HFF-Myc (cell line): ENCODE measurements around the gene ULK4.

ENCODE experiments used
- DNase-seq: peaks from one replicate; pipeline ENCODE4 v3.0.0-alpha.2; 2011; ENCODE audit warnings: low read depth; ENCODE audit errors: extremely low read depth
- H3K4me3 ChIP-seq: replicated peaks from 2 replicates; pipeline ENCODE4 v1.5.1; 2011; ENCODE audit warnings: low read depth, mild to moderate bottlenecking, control low read depth, low read length
- TF ChIP-seq, protein P1 (sequence below): IDR thresholded peaks from 2 replicates; pipeline ENCODE4 v1.5.1; 2012; ENCODE audit warnings: mild to moderate bottlenecking, low read depth, low read length, control low read depth; ENCODE audit errors: missing control alignments

Gene ULK4

GRCh38 chr3:41598402-41599126 is 363.3 kb downstream of the ULK4 start:
- TF ChIP-seq, protein P1, sequence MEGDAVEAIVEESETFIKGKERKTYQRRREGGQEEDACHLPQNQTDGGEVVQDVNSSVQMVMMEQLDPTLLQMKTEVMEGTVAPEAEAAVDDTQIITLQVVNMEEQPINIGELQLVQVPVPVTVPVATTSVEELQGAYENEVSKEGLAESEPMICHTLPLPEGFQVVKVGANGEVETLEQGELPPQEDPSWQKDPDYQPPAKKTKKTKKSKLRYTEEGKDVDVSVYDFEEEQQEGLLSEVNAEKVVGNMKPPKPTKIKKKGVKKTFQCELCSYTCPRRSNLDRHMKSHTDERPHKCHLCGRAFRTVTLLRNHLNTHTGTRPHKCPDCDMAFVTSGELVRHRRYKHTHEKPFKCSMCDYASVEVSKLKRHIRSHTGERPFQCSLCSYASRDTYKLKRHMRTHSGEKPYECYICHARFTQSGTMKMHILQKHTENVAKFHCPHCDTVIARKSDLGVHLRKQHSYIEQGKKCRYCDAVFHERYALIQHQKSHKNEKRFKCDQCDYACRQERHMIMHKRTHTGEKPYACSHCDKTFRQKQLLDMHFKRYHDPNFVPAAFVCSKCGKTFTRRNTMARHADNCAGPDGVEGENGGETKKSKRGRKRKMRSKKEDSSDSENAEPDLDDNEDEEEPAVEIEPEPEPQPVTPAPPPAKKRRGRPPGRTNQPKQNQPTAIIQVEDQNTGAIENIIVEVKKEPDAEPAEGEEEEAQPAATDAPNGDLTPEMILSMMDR = no peak
- DNase-seq = no peak

GRCh38 chr3:41593774-41594173 is 368.1 kb downstream of the ULK4 start:
- TF ChIP-seq, protein P1 = no peak
- DNase-seq = no peak
- no peak overlapping the region for H3K4me3 ChIP-seq

More at GRCh38 chr3:41598402-41599126, 363.3 kb downstream of the ULK4 start:
- no peak overlapping the region for H3K4me3 ChIP-seq

- TF ChIP-seq, protein P1 = no peak
- DNase-seq = no peak
- no peak overlapping the region for H3K4me3 ChIP-seq
These were observed 369.0 kb downstream of the ULK4 start for GRCh38 chr3:41592753-41593510.

- DNase-seq = no peak
- TF ChIP-seq, protein P1 = no peak
- no peak overlapping the region for H3K4me3 ChIP-seq
These were observed 378.9 kb downstream of the ULK4 start for GRCh38 chr3:41583014-41583413.

- no peak for DNase-seq
- TF ChIP-seq, protein P1 = no peak
- no peak overlapping the region for H3K4me3 ChIP-seq
These were observed 380.2 kb downstream of the ULK4 start for GRCh38 chr3:41581700-41582099.

DNA sequence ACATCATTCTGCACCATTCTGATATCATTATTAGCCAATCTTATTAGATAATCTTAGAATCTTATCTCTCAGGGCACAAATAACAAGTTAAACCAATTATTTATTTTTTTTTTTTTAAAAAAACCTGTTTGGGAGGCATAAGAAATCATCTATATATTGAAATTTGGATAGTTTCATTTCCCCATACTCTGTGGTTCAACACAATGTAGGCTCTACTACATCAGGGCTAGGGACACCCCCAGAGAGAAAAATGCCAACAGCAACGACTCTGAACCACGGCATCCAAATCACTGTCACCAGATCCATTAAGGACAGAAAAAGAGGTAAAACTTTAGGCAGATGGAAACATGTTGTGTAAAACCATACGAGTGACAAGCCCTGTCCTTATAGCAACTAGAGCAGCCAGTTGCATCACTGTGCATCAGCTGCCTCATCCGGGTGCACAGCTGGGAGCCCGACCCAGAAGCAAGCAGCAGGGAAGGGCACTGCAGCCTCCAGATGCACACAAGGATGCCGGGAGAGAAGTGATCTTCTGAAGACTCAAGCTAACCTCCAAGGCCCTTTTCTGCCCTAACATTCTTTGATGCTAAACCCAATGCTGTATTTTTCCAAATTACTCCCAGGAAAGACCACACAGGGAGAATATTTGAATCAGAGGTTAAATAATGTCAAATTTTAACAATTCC is 381.5 kb downstream of the ULK4 start:
- no peak overlapping the region for H3K4me3 ChIP-seq
- DNase-seq = no peak
- TF ChIP-seq, protein P1 = no peak
